NOMO-1 treated with DMSO at 0.1 percent for 48 hours (cell line): ENCODE results near the gene TRPM2.

Experiments
- DNase-seq: peaks from one replicate; lab custom pipeline; 2025; ENCODE audit not compliant: unreplicated experiment; lab: John Stamatoyannopoulos, UW

Gene TRPM2

GRCh38 chr21:44427241-44428120 lies 74.1 kb downstream of the TRPM2 start:
- no peak for DNase-seq

- DNase-seq, result peak; percentile 14
Observed at GRCh38 chr21:44428281-44428960, 75.0 kb downstream of the TRPM2 start.

GRCh38 chr21:44429894-44430293 lies 76.5 kb downstream of the TRPM2 start:
- DNase-seq, result no peak

GRCh38 chr21:44431300-44431699 lies 77.9 kb downstream of the TRPM2 start:
- DNase-seq, result no peak

GRCh38 chr21:44432841-44433790 lies 79.7 kb downstream of the TRPM2 start:
- no peak for DNase-seq

GRCh38 chr21:44433791-44434567 lies 80.6 kb downstream of the TRPM2 start:
- no peak for DNase-seq

- DNase-seq, result no peak
Observed at GRCh38 chr21:44434568-44434925, 81.1 kb downstream of the TRPM2 start.

- no peak for DNase-seq
Observed at GRCh38 chr21:44434936-44435635, 81.7 kb downstream of the TRPM2 start.

GRCh38 chr21:44436111-44436611 lies 82.7 kb downstream of the TRPM2 start:
- no peak for DNase-seq

GRCh38 chr21:44436958-44437357 lies 83.5 kb downstream of the TRPM2 start:
- DNase-seq, result no peak

- DNase-seq, result no peak
Observed at GRCh38 chr21:44437371-44437695, 83.9 kb downstream of the TRPM2 start.

GRCh38 chr21:44437696-44438431 lies 84.4 kb downstream of the TRPM2 start:
- DNase-seq, result no peak

- no peak for DNase-seq
Observed at GRCh38 chr21:44438531-44439210, 85.2 kb downstream of the TRPM2 start.

GRCh38 chr21:44439211-44439600 lies 85.8 kb downstream of the TRPM2 start:
- no peak for DNase-seq

- DNase-seq, result no peak
Observed at GRCh38 chr21:44440241-44441040, 87.0 kb downstream of the TRPM2 start.

- no peak for DNase-seq
Observed at GRCh38 chr21:44441041-44441400, 87.6 kb downstream of the TRPM2 start.

GRCh38 chr21:44441581-44442265 lies 88.3 kb downstream of the TRPM2 start:
- no peak for DNase-seq
